MM.1S (cell line): ENCODE measurements around the gene HOXB2.

Experiments used
- DNase-seq: peaks from one replicate; pipeline ENCODE4 v3.0.0-alpha.2; 2015
- H2AFZ ChIP-seq: fragments of 300-600 bp; sonication (generic); 2 replicates; pipeline ENCODE4 v1.6.0; 2016; ENCODE audit warnings: antibody characterized with exemption, low read length
- H3F3A ChIP-seq: fragments of 300-600 bp; sonication (generic); 2 replicates; pipeline ENCODE4 v1.6.1; 2016; ENCODE audit warnings: mild to moderate bottlenecking, antibody characterized with exemption, low read length, moderate library complexity, mixed read lengths; ENCODE audit not compliant: insufficient read depth
- H3K27ac ChIP-seq: fragments of 300-600 bp; sonication (generic); 2 replicates; pipeline ENCODE4 v1.5.1; 2016; ENCODE audit warnings: mild to moderate bottlenecking, low read length
- H3K27me3 ChIP-seq: fragments of 300-600 bp; sonication (generic); replicated peaks from 2 replicates; pipeline ENCODE4 v1.6.0; 2016; ENCODE audit warnings: low read length; ENCODE audit not compliant: insufficient read depth
- H3K36me3 ChIP-seq: fragments of 300-600 bp; sonication (generic); replicated peaks from 2 replicates; pipeline ENCODE4 v1.6.1; 2016; ENCODE audit warnings: mild to moderate bottlenecking, low read length, mixed read lengths; ENCODE audit not compliant: insufficient read depth
- H3K4me1 ChIP-seq: fragments of 300-600 bp; sonication (generic); 2 replicates; pipeline ENCODE4 v1.6.1; 2016; ENCODE audit warnings: low read length, mixed read lengths
- H3K4me2 ChIP-seq: fragments of 300-600 bp; sonication (generic); 2 replicates; pipeline ENCODE4 v1.6.0; 2016; ENCODE audit warnings: low read depth, low read length
- H3K4me3 ChIP-seq: fragments of 300-600 bp; sonication (generic); 2 replicates; pipeline ENCODE4 v1.5.1; 2016; ENCODE audit warnings: low read length, mixed read lengths
- H3K79me2 ChIP-seq: fragments of 300-600 bp; sonication (generic); 2 replicates; pipeline ENCODE4 v1.6.1; 2016; ENCODE audit warnings: mixed run types, low read length, mixed read lengths
- H3K9ac ChIP-seq: fragments of 300-600 bp; sonication (generic); 2 replicates; pipeline ENCODE4 v1.6.1; 2016; ENCODE audit warnings: low read length, mixed read lengths
- H3K9me2 ChIP-seq: fragments of 300-600 bp; sonication (generic); replicated peaks from 2 replicates; pipeline ENCODE4 v1.6.1; 2016; ENCODE audit warnings: mild to moderate bottlenecking, low read length, mixed read lengths; ENCODE audit not compliant: insufficient read depth
- H3K9me3 ChIP-seq: fragments of 300-600 bp; sonication (generic); replicated peaks from 2 replicates; pipeline ENCODE4 v1.6.1; 2016; ENCODE audit warnings: mild to moderate bottlenecking, low read length, mixed read lengths; ENCODE audit not compliant: insufficient read depth
- H4K20me1 ChIP-seq: fragments of 300-600 bp; sonication (generic); 2 replicates; pipeline ENCODE4 v1.6.1; 2016; ENCODE audit warnings: mild to moderate bottlenecking, low read length, moderate library complexity, mixed read lengths; ENCODE audit not compliant: insufficient read depth
- CTCF ChIP-seq: fragments of 300-600 bp; sonication (generic); IDR thresholded peaks from 2 replicates; pipeline ENCODE4 v1.5.1; 2016; ENCODE audit warnings: antibody characterized with exemption, low read length, mixed read lengths
- EZH2 ChIP-seq: fragments of 300-600 bp; sonication (generic); optimal IDR thresholded peaks from 2 replicates; pipeline ENCODE3; 2017; ENCODE audit warnings: low read depth, mild to moderate bottlenecking, antibody characterized with exemption, low read length, mixed read lengths
- EZH2phosphoT487 ChIP-seq: fragments of 300-600 bp; sonication (generic); IDR thresholded peaks from 2 replicates; pipeline ENCODE4 v1.6.1; 2018; ENCODE audit warnings: antibody characterized with exemption, low read length

Gene HOXB2

DNA sequence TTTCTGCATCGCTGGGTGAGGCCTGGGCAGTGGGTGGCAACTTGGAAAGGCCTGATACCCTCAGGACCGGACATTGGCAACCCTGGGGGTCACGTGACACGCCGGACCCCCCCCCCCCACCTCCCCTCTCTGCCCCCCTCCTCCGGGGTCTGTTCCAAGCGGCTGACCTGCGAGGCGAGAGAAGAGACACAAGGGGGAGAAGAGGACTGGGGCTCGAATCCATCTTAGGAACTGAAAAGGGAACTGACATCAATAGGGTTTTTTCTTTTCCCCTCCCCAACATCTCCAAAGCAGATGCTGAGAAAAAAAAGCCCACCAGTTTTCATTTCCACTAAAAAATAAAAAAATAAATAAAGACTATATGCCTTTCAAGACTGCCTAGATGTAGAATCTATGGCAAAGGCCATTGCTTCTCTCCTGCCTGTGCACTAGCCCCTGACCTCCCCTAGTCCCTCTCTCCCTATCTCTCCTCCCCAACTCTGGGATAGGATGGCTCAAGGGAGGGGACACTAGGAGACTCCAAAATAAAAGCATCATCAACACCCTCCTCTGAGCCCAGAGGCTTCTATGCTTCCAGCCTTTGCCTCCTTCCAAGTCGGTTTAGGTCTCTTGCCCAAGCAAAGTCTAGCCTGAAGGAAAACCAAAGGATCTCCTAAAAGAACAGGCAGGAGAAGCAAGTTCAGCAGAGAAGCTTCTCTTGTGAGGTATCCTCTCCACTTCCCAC lies 7.7 kb upstream of the HOXB2 start:
- Histone ChIP-seq H3K9ac (no peak overlapping the region), H3K27me3 (no peaks in the 10 kb centered on the region), H3K4me3 (no peak overlapping the region), H3K9me2 (no peaks in the 10 kb centered on the region), H3K79me2 (no peaks in the 10 kb centered on the region), H3F3A (no peaks in the 10 kb centered on the region), H4K20me1 (no peaks in the 10 kb centered on the region), H3K27ac (no peak overlapping the region), H3K4me2 (no peak overlapping the region), H3K36me3 (no peaks in the 10 kb centered on the region), H2AFZ (no peak overlapping the region), H3K9me3 (no peaks in the 10 kb centered on the region), H3K4me1 (no peaks in the 10 kb centered on the region)
- TF ChIP-seq EZH2phosphoT487 = no peak
- TF ChIP-seq CTCF = no peak
- TF ChIP-seq EZH2 = no peak
- no peak for DNase-seq

GRCh38 chr17:48551596-48552465 lies 6.9 kb upstream of the HOXB2 start:
- no peak overlapping the region for H3K4me3 ChIP-seq

DNA sequence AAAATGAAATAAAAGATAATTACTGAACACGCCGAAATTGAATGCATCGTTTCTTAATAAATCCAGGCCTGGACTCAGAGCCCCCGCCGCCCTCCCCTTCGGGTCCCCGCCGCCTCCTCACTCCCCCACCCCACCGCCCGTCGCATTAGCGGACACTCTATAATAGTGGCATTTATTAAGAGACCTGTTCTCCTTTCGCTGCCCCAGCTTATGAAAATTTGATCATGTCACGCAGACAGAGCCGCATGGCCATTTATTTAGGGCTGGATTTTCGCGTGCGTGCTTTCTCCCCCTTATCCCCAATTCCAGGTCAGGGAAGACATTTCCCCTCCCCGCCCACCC lies 6.3 kb upstream of the HOXB2 start:
- H3K4me3 ChIP-seq = no peak overlapping the region

More at GRCh38 chr17:48551596-48552465, 6.9 kb upstream of the HOXB2 start:
- Histone ChIP-seq H3K9me2 (no peaks in the 10 kb centered on the region), H4K20me1 (no peaks in the 10 kb centered on the region), H2AFZ (no peak overlapping the region), H3K27me3 (no peaks in the 10 kb centered on the region), H3K4me2 (no peak overlapping the region), H3K36me3 (no peaks in the 10 kb centered on the region), H3K9ac (no peak overlapping the region), H3K4me1 (no peaks in the 10 kb centered on the region), H3K9me3 (no peaks in the 10 kb centered on the region), H3F3A (no peaks in the 10 kb centered on the region), H3K79me2 (no peaks in the 10 kb centered on the region), H3K27ac (no peak overlapping the region)
- no peak for TF ChIP-seq EZH2phosphoT487
- no peak for DNase-seq

More for the DNA sequence above, 6.3 kb upstream of the HOXB2 start:
- no peak overlapping the region for H3K27ac ChIP-seq
- no peaks in the 10 kb centered on the region for H3K27me3 ChIP-seq
- H3K4me2 ChIP-seq = no peak overlapping the region
- TF ChIP-seq CTCF = no peak
- TF ChIP-seq EZH2 = no peak
- no peak for TF ChIP-seq EZH2phosphoT487
- H3K9ac ChIP-seq = no peak overlapping the region
- no peaks in the 10 kb centered on the region for H3K79me2 ChIP-seq
- no peaks in the 10 kb centered on the region for H3F3A ChIP-seq
- H3K4me1 ChIP-seq = no peaks in the 10 kb centered on the region
- no peak for DNase-seq
- no peaks in the 10 kb centered on the region for H3K9me3 ChIP-seq
- no peaks in the 10 kb centered on the region for H3K36me3 ChIP-seq
- H2AFZ ChIP-seq = no peak overlapping the region
- no peaks in the 10 kb centered on the region for H3K9me2 ChIP-seq
- H4K20me1 ChIP-seq = no peaks in the 10 kb centered on the region
